Islet of Langerhans (tissue), 1 donor: Measurements from ENCODE around the gene TCERG1L.
"Not testable (repeated sequence)": the region's sequence is repeated elsewhere in the genome, so short reads cannot be mapped to it uniquely, and the experiment has no call there.

Experiments used
- FAIRE-seq: peaks from one replicate; lab custom pipeline; 2011; peaks lifted over from hg19 to GRCh38; lab: Jason Lieb, UNC

Gene TCERG1L

GRCh38 chr10:131143425-131144165 lies 167.9 kb downstream of the TCERG1L start:
- no peak for FAIRE-seq

- no peak for FAIRE-seq
Observed at GRCh38 chr10:131142517-131143380, 168.8 kb downstream of the TCERG1L start.

- FAIRE-seq = peak; percentile 66
Observed at GRCh38 chr10:131141645-131142516, 169.6 kb downstream of the TCERG1L start.

DNA sequence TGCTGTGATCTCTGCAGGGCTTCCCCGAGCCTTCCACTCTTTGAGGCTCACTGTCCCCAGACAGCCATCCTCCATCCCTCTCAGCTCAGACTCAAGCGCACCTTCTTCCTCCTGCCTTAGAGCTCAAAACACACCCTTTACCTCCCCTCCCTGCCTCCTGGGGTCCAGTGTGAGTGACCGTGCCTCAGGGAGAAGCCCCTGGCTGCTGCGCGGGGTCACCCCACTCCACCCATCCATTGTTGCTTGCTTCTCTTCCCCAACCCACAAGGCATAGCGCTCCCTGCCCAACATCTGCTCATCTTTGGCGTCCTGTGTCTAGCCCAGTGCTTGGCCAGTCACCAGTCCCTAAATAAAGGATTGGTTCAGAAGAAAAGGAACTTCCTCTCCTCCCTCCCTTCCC lies 170.3 kb downstream of the TCERG1L start:
- no peak for FAIRE-seq

DNA sequence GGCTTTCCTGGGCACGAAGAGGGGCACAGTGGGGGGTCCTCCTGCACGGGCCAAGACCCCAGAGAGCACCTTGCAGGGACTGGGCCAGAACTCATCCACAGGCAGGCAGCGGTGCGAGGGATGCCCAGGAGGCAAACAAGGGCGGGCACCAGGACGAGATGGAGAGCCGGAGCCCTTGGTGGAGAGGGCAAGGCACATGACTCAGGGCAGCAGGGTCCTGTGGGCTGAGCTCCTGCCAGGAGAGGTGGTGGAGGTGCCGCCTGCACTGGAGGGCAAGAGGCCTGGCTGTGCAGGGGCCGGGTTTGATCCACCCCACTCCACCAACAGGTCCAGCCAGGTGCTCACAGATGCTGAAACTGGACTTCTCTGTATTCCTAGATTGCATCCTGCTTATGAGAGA lies 170.9 kb downstream of the TCERG1L start:
- FAIRE-seq = no peak

DNA sequence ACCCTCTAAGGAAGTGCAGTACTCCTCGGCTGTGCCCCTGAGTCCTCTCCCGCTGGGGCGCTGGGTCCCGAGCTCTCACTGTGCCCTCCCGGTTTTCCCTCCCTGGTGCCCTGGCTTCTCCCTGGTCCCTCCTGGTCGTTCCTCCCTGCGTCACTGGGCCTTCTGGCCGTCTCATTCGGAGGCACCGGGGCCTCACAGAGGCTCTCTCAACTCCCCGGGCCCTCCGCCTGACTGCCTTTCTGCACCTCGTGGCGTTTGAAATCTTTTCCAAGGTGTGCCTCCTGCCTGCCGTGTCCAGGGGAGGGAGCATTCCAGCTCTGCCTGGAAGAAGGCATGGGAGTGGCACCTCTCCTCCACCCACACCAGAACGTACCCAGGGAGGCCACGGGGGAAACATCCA lies 174.3 kb downstream of the TCERG1L start:
- FAIRE-seq = no peak

GRCh38 chr10:131136336-131136735 lies 175.2 kb downstream of the TCERG1L start:
- FAIRE-seq = not testable (repeated sequence)

DNA sequence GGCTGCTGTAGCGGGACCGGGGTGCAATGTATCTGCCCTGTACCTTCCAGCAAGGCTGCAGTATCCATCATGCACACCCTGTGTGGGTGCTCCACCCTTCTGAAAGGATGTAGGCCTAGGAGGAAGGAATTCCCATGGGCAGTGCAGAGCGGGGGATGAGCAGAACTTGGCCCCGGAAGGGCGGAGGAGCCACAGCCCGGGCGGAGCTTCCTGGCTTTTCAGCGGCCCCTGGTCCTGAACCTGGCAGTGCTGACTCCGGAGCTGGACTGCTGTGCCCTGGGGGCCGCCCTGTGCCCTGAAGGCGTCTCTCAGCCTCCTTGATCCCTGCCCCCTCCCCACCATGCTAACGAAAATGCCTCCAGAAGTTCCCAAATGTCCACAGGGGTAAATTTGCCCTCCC lies 175.8 kb downstream of the TCERG1L start:
- no peak for FAIRE-seq

GRCh38 chr10:131134651-131135050 lies 176.9 kb downstream of the TCERG1L start:
- no peak for FAIRE-seq

DNA sequence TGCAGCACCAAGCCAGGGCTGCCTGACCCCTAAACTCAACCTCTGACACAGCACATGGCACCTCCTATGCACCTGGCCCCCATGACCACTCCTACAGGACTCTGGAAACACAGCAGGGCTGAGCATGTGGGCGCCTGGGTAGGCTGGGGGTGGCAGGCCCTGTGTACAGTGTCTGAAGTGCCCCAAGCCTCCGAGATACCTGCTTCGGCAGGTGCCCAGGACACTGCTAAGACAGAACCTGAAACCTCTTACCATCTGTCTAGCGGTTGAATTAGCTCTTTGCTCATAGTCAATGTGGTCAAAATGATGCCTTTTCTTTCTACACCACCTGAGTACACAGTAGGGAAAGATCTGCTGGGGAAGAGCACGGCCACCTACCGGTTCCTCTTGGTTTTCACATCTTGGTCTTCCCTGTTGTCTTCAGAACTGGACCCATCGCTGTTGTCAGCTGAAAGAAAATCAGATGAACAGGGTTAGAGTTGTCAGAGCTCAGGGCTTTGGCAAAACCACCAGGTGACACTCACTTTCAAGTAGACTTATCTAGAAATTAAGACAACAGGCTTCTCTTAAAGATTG lies 177.4 kb downstream of the TCERG1L start:
- no peak for FAIRE-seq

- FAIRE-seq = no peak
Observed at GRCh38 chr10:131132681-131133080, 178.8 kb downstream of the TCERG1L start.

- FAIRE-seq = no peak
Observed at GRCh38 chr10:131131726-131132591, 179.6 kb downstream of the TCERG1L start.

DNA sequence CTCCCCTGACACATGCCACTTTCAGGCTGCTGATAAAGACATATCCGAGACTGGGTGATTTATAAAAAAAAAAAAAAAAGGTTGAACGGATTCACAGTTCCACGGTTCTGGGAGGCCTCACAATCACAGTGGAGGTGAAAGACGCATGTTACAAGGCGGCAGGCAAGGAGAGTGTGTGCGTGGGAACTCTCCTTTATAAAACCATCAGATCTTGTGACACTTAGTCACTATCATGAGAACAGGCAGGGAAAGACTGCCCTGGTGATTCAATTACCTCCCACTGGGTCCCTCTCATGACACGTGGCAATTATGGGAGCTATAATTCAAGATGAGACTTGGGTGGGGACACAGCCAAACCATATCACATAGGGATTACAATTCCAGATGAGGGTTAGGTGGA lies 181.5 kb downstream of the TCERG1L start:
- no peak for FAIRE-seq

DNA sequence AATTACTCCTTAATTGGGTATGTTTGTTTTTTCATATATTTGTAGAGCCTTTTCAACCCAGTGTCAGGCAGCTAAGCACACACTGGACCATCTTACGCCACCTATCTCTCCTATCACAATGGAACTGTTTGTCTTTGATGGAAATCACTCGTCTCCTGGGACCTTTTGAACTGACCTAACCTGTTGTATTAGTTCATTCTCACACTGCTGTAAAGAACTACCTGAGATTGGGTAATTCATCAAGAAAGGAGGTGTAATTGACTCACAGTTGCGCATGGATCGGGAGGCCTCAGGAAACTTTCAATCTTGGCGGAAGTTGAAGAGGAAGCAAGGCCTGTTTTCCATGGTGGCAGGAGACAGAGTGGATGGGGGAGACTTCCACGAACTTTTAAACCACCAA lies 182.0 kb downstream of the TCERG1L start:
- FAIRE-seq = no peak

GRCh38 chr10:131128731-131129130 lies 182.8 kb downstream of the TCERG1L start:
- FAIRE-seq = no peak

GRCh38 chr10:131127610-131128009 lies 183.9 kb downstream of the TCERG1L start:
- no peak for FAIRE-seq

- FAIRE-seq = no peak
Observed at GRCh38 chr10:131127138-131127589, 184.4 kb downstream of the TCERG1L start.

GRCh38 chr10:131126321-131127137 lies 185.0 kb downstream of the TCERG1L start:
- FAIRE-seq = no peak

GRCh38 chr10:131125511-131126225 lies 185.9 kb downstream of the TCERG1L start:
- FAIRE-seq = no peak

GRCh38 chr10:131124945-131125344 lies 186.6 kb downstream of the TCERG1L start:
- no peak for FAIRE-seq
